ENCODE data around the gene SLC7A6OS. TPM values are rescaled to one million over a fixed set of nuclear protein-coding genes. Genes with fewer than 3 reads are reported as not detected.

The SLC7A6OS gene
- total RNA-seq, 6 experiments from 2014 or later, result 10.5 to 16.2 (median 13.7) TPM

DNA sequence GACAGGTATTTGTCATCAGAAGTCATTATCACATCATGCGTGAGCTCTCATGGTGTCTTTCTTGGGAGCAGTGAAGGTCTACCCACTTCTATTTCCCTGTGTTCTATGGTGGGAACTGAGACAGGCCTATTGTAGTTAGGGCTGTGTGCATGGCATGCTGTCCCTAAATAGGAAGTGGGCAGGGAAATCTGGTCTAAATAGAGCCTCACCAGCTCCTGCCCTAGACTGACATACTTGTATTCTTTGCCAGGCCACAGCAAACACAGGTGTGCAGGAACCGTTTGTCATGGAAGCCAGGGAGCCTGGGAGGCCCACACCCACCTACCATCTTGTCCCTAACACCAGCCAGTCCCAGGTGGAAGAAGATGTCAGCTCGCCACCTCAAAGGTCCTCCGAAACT, 36.3 kb downstream of the SLC7A6OS start:
- peaks cover 16% of the 10 kb centered on the region for H3K4me1 Mint-ChIP-seq (ENCODE audit: low read depth)
- peaks cover 15% of the 10 kb centered on the region; the same call in 1 of the 2 replicates for H3K36me3 Mint-ChIP-seq (ENCODE audit: low read depth)
- no peak overlapping the region for H3K27ac Mint-ChIP-seq
- H3K4me3 Mint-ChIP-seq, result no peak overlapping the region
- no peaks in the 10 kb centered on the region for H3K27me3 Mint-ChIP-seq (ENCODE audit: insufficient read depth)
- DNase-seq, result no peak
- TF ChIP-seq, protein P1, sequence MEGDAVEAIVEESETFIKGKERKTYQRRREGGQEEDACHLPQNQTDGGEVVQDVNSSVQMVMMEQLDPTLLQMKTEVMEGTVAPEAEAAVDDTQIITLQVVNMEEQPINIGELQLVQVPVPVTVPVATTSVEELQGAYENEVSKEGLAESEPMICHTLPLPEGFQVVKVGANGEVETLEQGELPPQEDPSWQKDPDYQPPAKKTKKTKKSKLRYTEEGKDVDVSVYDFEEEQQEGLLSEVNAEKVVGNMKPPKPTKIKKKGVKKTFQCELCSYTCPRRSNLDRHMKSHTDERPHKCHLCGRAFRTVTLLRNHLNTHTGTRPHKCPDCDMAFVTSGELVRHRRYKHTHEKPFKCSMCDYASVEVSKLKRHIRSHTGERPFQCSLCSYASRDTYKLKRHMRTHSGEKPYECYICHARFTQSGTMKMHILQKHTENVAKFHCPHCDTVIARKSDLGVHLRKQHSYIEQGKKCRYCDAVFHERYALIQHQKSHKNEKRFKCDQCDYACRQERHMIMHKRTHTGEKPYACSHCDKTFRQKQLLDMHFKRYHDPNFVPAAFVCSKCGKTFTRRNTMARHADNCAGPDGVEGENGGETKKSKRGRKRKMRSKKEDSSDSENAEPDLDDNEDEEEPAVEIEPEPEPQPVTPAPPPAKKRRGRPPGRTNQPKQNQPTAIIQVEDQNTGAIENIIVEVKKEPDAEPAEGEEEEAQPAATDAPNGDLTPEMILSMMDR (IDR thresholded peaks at IDR 0.05), result no peak
- H3K9me3 Mint-ChIP-seq, result no peaks in the 10 kb centered on the region

DNA sequence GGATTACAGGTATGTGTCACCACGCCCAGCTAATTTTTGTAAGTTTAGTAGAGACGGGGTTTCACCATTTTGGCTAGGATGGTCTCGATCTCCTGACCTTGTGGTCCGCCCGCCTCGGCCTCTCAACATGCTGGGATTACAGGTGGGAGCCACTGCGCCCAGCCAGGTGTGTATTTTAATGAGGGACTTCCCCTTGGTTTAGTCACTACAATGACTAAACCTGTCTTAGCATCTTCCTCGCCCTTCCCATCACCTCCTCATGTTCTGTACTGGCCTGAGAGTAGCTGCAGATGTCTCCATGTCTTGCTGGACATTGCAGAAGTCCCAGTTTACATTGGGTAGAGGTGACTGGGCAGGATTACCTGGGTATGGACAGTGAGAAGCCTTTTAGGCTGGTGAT, 36.9 kb downstream of the SLC7A6OS start:
- no peak overlapping the region for H3K4me3 Mint-ChIP-seq
- no peaks in the 10 kb centered on the region for H3K9me3 Mint-ChIP-seq
- H3K36me3 Mint-ChIP-seq (ENCODE audit: low read depth), result peaks cover 21% of the 10 kb centered on the region; the same call in 1 of the 2 replicates
- DNase-seq, result no peak
- peaks cover 22% of the 10 kb centered on the region for H3K4me1 Mint-ChIP-seq (ENCODE audit: low read depth)
- H3K27me3 Mint-ChIP-seq (ENCODE audit: insufficient read depth), result no peaks in the 10 kb centered on the region
- no peak overlapping the region for H3K27ac Mint-ChIP-seq
- TF ChIP-seq, protein P1 (IDR thresholded peaks at IDR 0.05), result no peak

DNA sequence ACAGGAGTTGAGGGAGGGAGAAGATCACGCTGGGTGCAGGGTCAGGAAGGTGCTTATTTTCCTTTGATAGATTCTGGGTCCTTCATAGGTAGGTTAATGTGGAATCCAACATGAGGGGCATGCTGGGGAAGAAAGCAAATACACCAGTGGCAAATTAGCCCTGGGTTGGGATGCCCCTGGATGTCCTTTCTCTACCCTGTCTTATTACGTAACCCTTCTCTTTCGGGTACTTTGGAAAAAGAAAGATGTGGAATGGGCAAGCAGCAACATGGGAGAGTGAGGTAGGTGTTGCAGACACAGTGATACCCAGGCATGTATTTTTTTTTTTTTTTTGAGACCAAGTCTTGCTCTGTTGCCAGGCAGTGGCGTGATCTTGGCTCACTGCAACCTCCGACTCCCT, 37.3 kb downstream of the SLC7A6OS start:
- Mint-ChIP-seq H3K4me1 (ENCODE audit: low read depth) (peaks cover 22% of the 10 kb centered on the region), H3K27me3 (ENCODE audit: insufficient read depth) (no peaks in the 10 kb centered on the region), H3K36me3 (ENCODE audit: low read depth) (peaks cover 21% of the 10 kb centered on the region; the same call in 1 of the 2 replicates), H3K27ac (no peak overlapping the region), H3K4me3 (no peak overlapping the region), H3K9me3 (no peaks in the 10 kb centered on the region)
- no peak for DNase-seq
- TF ChIP-seq, protein P1 (IDR thresholded peaks at IDR 0.05), result no peak

DNA sequence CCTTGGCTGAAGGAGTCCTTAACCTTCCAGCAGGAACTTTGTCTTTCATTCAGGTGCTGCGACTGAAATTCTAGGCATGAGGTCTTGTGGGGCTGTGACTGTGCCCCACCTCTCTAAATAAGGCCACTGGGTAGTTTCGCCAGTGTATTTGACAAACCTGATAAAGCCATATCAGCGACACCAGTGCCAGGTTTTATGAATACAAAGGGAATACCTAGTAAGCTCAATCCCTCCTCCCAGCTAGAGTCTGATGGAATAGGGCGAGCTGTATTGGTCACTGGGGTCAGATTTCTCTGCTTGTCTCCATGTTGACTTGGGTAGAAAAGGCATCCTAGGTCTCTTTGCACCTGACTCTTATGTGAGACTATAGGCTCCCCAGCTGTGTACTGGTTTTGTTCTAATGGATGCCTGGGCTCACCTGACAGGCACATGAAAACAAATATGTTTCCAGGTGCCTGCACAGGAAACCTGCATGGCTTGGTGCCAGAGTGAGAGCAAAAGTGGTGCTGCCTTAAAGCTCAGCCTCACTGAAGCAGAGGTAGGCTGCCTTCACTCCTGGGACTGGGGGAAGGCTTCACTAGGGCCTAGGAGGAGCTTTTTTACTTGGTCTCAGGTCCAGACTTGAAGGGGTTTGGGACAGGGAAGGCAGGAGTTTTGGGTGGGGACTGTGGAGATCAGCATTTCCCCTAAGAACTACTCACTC, 38.1 kb downstream of the SLC7A6OS start:
- TF ChIP-seq, protein P1 (IDR thresholded peaks at IDR 0.05), result no peak
- peaks cover 29% of the 10 kb centered on the region for H3K4me1 Mint-ChIP-seq (ENCODE audit: low read depth)
- H3K36me3 Mint-ChIP-seq (ENCODE audit: low read depth), result peaks cover 21% of the 10 kb centered on the region; the same call in 1 of the 2 replicates
- H3K4me3 Mint-ChIP-seq, result no peak overlapping the region
- 0 out of 2 replicates have a peak, but pooled peaks cover 2% of the 10 kb centered on the region for H3K27me3 Mint-ChIP-seq (ENCODE audit: insufficient read depth)
- H3K27ac Mint-ChIP-seq, result no peak overlapping the region
- no peak for DNase-seq
- no peaks in the 10 kb centered on the region for H3K9me3 Mint-ChIP-seq

DNA sequence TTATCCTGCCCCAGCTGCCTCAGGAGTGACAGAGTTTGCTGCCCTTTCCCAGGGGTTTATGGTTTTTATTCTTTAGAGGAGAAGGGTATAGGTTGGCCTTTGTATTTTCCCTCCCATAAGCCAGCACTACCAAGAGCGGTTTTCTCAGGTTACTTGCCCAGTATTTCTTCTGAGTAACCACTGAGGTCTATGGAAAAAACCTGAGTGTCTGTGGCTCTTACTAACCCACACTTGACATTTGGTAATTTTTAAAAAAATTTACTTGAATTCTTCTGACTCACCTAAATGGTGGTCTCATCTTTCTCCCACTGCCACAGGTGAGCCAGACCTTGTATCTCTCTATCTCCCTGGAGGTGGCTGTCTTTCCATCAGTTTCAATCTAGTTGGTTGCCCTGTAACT, 40.4 kb downstream of the SLC7A6OS start:
- TF ChIP-seq, protein P1 (IDR thresholded peaks at IDR 0.05), result no peak
- H3K27me3 Mint-ChIP-seq (ENCODE audit: insufficient read depth), result 0 out of 2 replicates have a peak, but pooled peaks cover 2% of the 10 kb centered on the region
- H3K36me3 Mint-ChIP-seq (ENCODE audit: low read depth), result peaks cover 23% of the 10 kb centered on the region; the same call in 1 of the 2 replicates
- peak overlapping the region; percentile 37; the same call in 1 of the 2 replicates for H3K27ac Mint-ChIP-seq
- no peak overlapping the region for H3K4me3 Mint-ChIP-seq
- no peaks in the 10 kb centered on the region for H3K9me3 Mint-ChIP-seq
- peaks cover 45% of the 10 kb centered on the region for H3K4me1 Mint-ChIP-seq (ENCODE audit: low read depth)
- DNase-seq, result no peak
